ENCODE measurements around the gene ALDOB.

Gene ALDOB

GRCh38 chr9:101381833-101382342 is 53.7 kb downstream of the ALDOB start:
- no peak for DNase-seq

GRCh38 chr9:101381118-101381517 is 54.5 kb downstream of the ALDOB start:
- no peak for DNase-seq

GRCh38 chr9:101380295-101380694 is 55.3 kb downstream of the ALDOB start:
- no peak for DNase-seq

- no peak for DNase-seq
Measured at GRCh38 chr9:101376111-101376848, 59.3 kb downstream of the ALDOB start.

GRCh38 chr9:101375546-101375945 is 60.0 kb downstream of the ALDOB start:
- DNase-seq: no peak

- DNase-seq: no peak
Measured at GRCh38 chr9:101372327-101373118, 63.1 kb downstream of the ALDOB start.

GRCh38 chr9:101371813-101372212 is 63.8 kb downstream of the ALDOB start:
- DNase-seq: no peak

Data from NCI-H526 (cell line).